GM19351 (cell line): ENCODE results near the gene PSMB10.
"Not testable (repeated sequence)": the region's sequence is repeated elsewhere in the genome, so short reads cannot be mapped to it uniquely, and the experiment has no call there.

Experiments
- ATAC-seq: cut with Tn5 transposase; IDR thresholded peaks from one replicate; pipeline ENCODE4 v1.9.1; 2021; ENCODE audit warnings: mild to moderate bottlenecking, moderate library complexity; ENCODE audit not compliant: unreplicated experiment

The PSMB10 gene

DNA sequence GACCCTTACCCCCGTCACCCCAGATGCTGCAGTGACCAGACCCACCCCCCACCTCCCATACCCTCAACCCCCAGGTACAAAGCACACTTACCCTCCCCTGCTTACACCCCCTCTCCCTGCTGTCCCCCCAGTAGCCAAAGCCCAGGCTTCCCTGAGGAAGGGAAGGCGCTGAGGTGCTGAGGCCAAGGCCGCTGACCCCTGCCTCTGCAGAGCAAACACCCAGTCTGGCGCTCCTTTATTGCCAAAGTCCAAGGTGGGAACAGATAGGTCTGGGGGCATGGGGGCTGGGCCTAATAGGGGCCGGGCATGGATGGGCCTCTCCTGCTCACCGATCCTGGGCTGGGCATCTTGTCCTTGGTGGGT lies 6.6 kb upstream of the PSMB10 start:
- ATAC-seq: no peak

DNA sequence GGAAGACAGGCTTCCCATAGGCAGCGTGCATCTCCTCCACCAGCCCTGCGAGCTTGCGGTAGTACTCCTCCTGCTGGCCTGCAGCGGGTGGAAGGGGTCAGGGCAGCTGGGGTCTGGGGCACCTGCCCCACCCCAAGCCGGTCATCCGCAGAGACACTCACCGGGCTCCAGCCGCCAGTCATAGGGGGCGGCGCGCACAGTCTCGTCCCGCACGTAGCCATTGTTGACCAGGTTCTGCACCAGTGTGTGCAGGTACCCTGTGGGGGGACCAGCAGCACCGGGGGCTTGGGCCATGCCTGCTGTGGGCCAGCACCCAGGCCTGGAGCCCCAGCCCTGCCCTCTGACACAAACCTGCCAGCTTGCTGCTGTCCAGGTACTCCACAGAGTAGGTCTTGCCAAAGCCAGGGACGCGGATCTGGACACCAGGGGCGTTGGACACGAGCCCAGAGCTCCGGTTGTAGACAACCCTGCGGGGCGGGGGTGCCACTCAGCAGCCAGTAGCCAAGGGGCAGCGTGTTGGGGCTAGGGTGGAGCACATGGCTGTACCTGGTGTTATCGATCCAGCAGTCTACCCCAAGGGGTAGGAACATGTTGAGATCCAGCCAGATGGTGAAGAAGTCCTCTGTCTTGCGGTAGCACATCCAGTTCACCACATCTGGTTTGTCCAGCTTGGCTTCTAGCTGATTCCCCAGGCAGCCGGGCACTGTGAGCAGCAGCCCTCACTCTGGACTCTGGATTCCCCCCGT lies 6.0 kb upstream of the PSMB10 start:
- ATAC-seq: no peak

DNA sequence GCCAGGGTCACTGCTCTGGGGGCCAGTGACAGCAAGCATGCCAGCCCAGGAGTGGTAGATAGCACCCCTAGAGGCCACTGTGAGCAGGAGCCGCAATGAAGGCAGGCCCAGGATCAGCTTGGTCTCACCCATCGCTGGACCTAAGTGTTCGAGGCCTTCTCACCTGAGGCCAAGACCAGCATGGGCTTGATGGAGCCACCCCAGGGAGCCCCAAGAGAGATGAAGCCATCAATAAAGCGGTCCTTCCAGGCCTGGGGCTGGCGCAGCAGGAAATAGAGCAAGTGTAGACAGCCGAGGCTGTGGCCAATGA lies 5.5 kb upstream of the PSMB10 start:
- ATAC-seq: no peak

DNA sequence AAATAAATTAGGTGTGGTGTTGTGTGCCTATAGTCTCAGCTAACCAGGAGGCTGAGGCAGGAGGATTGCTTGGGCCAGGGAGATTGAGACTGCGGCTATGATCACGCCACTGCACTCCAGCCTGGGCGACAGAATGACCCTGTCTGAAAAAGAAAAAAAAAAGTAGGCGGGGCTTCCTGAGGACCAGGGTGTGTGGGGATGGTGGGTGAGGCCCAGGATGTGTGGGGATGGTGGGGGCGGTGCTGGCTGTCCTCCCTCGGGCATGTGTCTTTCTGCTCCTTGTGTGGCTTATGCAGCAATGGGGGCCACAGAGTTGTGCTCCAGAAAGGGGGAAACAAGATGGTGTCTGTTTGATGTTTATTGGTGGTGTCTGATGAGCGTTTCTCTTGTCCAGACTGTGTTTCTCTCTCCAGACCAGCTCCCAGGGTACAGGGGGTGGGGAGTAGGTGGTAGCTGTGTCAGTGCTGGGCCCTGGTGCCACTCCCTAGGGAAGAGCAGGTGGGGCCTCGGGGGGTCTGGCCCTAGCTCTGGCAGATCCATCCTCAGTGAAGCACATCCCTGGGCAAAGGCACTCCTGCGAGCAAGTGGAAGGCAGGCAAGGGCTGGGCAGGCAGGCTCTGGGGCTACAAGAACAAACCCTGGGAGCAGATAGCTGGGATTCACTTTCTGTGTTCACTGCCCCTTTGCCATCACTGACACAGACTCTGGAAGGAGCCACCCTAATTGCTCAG lies 5.0 kb upstream of the PSMB10 start:
- no peak for ATAC-seq

DNA sequence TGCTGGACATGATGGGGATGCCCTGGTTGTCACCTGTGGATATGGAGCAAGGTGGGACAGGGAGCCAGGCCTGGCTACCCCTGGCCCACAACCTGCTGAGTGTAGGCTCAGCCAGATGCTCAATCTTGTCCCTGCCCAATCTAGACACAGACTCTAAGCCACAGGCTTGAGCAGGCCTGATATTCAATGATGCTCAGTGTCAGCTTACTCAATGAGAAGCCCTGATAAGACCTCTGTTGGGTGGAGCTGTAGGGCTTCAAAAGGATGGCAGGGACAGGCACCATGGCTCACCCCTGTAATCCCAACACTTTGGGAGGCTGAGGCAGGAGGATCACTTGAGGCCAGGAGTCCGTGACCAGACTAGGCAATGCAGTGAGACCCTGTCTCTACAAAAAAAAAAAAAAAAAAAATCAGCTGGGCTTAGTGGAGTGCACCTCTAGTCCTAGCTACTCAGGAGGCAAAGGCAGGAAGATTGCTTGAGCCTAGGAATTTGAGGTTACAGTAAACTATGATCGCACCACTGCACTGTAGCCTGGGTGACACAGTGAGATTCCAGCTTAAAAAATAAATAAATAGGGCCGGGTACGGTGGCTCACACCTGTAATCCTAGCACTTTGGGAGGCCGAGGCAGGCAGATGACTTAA lies 3.9 kb upstream of the PSMB10 start:
- ATAC-seq: no peak

DNA sequence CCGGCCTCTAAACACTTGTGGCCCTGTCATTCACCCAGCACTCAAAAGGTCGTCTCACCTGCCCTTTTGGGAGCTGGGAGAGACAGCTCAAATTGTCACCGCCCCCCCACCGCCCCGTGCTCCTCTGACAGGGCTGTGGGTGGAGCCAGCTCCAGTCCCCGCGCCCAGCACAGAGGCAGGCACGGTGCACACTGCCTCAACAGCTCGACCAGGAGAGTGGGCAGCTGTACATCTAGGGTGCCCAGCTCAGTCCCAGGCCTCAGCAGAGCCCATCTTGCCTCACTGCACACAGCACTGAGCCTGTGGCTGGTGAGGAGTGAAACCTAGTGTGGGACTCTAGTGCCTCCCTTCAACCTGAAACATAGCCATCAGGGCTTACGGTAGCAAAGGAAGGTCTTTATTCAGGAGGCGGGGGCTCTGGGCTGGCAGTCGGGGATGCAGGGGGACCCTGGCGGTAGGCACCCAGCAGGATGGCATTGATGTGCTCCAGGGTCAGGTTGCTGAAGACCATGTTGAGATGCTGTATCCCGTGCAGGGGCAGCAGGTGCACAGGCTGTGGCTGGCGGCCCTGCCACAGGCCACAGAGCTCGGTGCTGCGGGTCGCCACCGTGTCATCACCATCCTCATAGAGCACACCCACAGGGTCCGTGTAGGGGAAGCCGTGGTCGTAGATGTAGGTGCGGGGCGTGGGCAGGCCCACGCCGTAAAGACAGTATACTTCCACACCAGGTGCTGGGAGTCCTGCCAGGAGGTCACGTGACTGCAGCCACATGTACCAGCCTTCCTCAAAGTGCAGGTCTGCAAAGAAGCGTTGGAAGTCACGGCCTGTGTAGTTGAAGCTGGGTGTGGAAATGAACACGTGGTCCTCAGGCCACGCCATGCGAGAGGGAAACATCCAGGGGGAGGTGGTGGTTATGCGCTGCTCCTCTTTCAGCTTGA lies 3.1 kb upstream of the PSMB10 start:
- ATAC-seq: no peak

DNA sequence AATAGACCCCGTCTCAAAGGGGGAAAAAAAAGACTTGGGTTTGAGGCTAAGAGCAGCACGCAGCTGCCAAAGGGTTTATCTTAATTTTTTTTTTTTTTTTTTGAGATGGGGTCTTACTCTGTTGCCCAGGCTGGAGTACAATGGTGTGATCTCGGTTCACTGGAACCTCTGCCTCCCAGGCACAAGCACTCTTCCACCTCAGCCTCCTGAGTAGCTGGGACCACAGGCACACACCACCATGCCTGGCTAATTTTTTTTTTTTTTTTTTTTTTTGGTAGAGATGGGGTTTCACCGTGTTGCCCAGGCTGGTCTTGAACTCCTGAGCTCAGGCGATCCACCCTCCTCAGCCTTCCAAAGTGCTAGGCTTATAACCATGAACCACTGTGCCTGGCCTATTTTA lies 1.1 kb upstream of the PSMB10 start:
- ATAC-seq: not testable (repeated sequence)

DNA sequence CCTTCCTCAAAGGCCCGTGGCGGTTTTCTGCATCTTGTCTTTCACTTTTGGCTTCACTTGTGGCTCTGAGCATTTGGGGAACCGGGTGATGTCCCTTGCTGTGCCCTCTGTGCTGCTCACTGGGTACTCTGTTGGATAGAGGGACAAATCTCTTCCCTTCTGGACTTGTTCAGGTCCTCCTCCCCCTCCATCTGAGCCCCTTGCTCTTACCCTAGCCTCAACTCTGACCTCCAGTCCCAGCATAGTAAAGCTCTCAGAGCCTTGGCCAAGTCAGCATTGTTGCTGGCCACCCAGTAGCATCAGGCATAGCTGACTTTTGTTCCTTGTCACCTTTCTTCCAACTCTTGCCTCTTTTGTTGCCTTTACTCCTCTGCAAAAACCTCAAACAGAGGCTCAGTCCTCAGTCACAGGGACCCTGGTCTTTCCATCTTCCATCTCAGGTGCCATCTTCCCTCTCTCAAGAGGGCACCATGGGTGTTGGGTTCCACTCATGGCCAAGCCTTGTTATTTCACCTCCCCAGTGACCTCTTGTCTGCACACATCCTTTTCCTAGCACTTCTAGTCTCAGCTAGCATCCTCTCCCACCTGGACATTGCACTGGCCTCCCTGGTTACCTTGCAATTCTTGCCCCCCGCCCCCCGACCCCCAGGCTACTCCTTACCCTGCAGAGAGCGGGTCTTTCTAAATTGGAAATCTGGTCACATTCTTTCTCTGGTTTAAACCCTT lies 393 bp upstream of the PSMB10 start:
- peak; percentile 59 for ATAC-seq

DNA sequence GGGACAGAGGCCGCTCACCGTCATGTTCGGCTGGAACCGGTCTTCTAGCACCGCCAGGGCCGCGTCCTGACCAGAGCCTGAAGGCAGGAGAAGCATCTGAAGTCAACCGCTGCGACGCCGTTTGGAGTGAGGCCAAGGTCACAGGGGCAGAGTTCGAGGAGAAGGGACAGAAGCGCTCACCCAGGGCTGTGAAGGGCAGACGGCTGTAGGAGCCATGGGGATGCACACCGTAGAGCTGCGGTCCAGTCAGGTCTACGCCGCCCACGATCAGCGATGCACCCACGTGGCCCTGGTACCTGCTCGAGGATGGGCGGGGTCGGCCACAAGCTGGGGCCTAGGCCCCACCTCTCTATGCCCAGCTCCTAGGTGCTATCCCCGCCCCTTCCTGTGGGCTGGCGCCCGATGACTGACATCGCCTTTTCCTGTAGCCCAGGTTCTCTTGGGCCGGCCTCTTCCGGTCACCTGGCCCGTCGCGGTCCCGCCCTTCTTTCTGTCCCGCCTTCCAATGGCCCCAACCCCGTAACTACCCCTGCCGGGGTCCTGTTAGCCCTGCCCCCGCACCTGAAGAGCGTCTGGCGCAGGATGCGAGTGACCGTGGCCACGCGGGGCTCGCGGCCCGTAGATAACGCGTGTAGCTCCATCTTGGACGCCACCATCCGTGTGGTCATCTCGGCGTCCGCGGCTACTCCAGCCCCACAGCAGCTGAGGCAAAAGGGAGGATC lies 1.1 kb downstream of the PSMB10 start:
- ATAC-seq: peak; percentile 86

DNA sequence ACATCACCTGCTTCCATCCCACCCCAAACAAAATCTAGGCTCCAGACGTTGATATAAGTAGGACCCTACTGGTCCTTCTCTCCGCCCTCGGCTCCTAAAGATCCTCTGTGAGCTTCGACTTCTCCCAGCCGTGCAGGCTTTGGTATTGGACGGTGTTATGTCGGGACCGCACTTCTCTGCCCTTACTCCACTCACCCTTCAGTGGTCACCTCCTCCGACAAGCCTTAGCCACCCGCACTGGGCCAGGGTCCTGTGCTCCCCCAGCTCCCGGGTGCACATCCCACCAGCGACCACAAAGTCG lies 1.6 kb downstream of the PSMB10 start:
- ATAC-seq: no peak

DNA sequence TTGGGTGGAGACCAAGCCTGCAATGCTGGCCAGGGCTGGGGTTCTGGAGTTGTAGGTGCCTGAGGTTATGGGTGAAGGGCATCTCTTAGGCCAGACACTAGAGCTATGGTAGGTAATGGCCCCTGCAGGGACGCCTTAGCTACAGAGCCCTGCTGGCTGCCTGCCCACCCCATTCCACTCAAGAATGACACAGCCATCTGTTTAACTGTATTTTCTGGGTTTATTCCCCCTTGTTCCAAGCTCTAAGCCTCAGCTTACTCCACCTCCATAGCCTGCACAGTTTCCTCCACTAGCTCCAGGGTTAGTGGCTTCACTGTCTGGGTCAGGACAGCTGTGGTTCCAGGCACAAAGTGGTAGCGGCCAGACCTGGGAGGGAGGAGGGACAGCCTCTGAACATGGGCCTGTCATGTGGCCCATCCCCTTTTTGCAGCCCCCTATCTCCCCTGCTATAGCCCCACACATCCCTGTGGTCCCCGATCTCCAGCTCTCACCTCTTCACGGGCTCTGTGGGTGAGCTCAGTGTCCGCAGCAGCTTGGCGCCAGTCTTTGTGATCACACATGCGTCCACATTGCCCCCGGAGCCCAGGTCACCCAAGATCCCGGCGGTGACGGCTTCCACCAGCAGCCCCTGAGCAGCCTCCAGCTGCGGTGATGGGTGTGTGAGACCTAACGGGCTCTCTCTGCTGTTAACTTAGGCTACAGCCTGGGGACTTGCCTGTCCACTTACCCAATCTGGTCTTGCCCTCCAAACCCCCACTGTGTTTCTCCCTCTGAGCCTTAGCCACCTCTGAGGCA lies 2.1 kb downstream of the PSMB10 start:
- ATAC-seq: no peak

DNA sequence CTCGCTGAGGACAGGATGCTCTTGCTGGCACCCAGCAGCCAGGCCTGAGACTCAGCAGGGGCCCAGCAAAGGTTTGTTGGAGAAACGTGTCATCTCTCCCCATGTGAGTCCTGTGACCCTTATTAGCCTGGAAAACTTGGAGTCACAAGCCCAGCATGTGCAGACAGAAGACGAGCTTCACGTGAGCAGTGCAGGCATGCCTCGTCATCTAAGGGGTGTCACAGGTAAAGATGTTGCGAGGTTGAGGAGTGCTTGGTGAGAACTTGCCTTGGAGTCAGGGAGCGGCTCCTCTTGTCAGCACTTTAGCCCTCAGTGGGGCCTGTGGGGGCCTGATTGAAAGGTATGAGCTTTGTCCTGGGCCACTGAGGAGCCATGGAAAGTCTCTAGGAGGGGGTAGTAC lies 2.8 kb downstream of the PSMB10 start:
- no peak for ATAC-seq

DNA sequence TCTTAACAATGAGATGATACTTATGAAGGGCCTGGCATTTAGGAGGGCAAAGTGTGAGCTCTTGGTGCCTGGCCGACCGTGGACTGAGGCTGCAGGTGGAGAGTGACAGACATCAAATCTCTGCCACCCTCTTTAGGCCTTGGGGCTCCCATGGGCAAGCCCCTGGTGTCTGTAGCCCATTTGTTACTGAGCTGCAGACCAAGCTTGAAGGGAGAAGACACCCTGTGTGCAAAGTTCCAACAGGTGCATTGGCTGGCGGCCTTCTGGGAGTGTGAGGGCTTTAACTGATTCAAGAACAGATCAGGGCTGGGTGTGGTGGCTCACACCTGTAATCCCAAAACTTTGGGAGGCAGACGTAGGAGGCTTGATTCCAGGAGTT lies 4.2 kb downstream of the PSMB10 start:
- no peak for ATAC-seq

DNA sequence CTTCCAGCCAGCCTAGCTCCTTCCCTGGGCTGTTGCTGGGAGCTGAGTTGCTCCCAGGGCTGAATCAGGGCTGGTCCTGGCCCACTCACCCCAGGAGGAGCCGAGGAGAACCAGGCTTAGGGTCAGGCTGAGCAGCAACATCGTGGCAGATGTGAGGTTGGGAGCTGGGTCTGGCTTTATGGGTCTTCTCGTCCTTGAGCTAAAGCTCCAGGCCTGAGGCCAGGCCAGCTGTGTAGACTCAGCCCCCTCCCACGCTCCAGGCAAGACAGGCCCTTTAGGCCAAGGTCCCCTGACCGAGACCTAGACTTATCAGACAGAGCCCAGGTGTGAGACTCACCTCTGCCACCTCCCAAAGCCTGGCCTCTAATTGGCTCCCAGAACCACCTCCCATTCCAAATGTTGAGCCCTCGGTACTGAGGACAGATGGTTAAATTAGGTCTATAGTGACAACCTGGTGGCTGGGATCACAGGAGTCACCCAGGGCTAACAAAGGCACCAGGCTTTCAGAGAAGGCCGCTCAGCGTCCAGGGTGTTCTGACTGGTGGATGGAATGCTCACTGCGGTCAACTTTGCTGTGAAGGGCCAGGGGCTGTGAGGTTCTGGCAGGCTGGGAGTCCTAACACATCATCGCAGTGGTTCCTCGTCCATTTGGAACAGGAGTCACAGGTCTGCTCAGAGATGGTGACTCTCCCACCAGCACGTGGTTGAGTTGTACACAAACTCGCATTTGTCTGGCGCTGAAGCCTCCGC lies 4.8 kb downstream of the PSMB10 start, which contains the start of gene CTRL:
Gene CTRL (minus strand): TSS at position 151 of the 750 bp plus-strand sequence. CDS start 10 bp downstream, at position 141.
- no peak for ATAC-seq

DNA sequence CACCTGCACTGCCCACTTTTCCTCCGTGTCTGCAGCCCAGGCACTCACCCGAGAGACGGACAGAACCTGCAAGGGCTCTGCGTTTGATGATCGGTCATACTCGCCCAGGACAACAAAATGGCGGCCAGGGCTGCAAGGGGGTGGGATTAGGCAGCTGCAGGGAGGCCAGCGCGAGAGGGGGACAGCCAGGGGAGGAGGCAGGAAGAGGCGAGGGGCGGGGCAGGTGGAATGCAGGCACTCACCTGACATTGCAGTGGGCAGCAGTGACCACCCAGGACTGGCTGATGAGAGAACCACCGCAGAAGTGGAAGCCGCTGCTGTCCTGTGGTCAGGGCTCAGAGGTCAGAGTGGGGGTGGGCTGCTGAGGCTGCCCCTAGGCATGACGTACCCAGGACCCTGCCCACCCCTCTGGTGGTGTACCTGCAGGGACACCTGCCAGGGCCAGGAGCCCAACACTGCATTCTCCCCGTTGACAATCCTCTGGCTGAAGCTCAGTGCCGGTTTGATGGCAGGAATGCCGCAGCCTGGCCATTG lies 5.9 kb downstream of the PSMB10 start:
- ATAC-seq: no peak

DNA sequence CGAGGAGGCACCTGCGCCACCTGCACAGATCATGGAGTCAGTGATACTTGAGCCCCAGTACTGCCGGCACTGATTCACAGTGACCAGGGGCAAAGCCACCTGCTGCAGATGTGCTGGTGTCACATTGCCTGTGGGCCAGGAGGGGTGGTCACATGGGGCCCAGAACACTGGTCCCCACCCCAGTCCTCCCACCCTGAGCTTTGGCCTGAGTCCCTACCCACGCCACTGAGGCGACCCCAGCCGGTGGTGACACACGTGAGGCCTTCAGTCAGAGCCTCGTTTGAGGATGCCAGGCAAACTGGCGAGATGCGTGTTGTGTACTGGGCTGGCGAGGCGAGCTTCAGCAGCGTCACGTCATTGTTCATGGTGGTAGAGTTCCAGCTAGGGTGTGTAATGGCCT lies 6.5 kb downstream of the PSMB10 start:
- no peak for ATAC-seq

DNA sequence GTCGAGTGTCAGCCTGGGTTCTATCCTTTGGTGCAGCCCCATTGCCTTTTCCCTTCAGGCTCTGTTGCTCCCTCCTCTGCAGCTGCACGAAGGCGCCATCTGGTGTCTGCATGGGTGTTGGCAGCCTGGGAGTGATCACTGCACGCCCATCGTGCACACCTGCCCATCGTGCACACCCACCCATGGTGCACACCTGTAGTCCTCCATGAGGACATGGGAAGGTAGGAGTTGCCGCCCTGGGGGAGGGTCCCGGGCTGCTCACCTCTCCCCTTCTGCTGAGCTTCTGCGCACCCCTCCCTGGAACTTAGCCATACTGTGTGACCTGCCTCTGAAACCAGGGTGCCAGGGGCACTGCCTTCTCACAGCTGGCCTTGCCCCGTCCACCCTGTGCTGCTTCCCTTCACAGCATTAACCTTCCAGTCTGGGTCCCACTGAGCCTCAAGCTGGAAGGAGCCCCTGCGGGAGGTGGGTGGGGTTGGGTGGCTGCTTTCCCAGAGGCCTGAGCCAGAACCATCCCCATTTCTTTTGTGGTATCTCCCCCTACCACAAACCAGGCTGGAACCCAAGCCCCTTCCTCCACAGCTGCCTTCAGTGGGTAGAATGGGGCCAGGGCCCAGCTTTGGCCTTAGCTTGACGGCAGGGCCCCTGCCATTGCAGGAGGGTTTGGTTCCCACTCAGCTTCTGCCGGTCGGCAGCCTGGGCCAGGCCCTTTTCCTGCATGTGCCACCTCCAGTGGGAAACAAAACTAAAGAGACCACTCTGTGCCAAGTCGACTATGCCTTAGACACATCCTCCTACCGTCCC lies 7.9 kb downstream of the PSMB10 start:
- ATAC-seq: peak; percentile 53
